ENCODE data around the gene PIP4P1. TPM values are rescaled to one million over a fixed set of nuclear protein-coding genes. Genes with fewer than 3 reads are reported as not detected.
"Not testable (repeated sequence)": the region's sequence is repeated elsewhere in the genome, so short reads cannot be mapped to it uniquely, and the experiment has no call there.

PIP4P1 gene
- total RNA-seq = 32.3 to 37.5 TPM (median 33.7 TPM) in 3 replicates

GRCh38 chr14:20461225-20462141 lies at the start of gene PIP4P1:
Gene PIP4P1, minus strand, starts transcription at chr14:20461434. Its CDS starts 109 bp downstream, at chr14:20461325.
- Mint-ChIP-seq H3K27ac (peak within 1 kb of the TSS; percentile 94), H3K36me3 (peaks cover 6% of the 10 kb centered on the region), H3K9me3 (no peaks in the 10 kb centered on the region), H3K4me1 (peaks cover 16% of the 10 kb centered on the region), H3K4me3 (peak within 1 kb of the TSS; percentile 70), H3K27me3 (ENCODE audit: low read depth) (peaks cover 4% of the 10 kb centered on the region)
- DNase-seq (ENCODE audit: low spot score in 2 of 2, unreplicated experiment in 2 of 2) = peak; percentile 97 to 98
- TF ChIP-seq, protein P1, sequence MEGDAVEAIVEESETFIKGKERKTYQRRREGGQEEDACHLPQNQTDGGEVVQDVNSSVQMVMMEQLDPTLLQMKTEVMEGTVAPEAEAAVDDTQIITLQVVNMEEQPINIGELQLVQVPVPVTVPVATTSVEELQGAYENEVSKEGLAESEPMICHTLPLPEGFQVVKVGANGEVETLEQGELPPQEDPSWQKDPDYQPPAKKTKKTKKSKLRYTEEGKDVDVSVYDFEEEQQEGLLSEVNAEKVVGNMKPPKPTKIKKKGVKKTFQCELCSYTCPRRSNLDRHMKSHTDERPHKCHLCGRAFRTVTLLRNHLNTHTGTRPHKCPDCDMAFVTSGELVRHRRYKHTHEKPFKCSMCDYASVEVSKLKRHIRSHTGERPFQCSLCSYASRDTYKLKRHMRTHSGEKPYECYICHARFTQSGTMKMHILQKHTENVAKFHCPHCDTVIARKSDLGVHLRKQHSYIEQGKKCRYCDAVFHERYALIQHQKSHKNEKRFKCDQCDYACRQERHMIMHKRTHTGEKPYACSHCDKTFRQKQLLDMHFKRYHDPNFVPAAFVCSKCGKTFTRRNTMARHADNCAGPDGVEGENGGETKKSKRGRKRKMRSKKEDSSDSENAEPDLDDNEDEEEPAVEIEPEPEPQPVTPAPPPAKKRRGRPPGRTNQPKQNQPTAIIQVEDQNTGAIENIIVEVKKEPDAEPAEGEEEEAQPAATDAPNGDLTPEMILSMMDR (IDR thresholded peaks at IDR 0.05; ENCODE audit: unreplicated experiment) = no peak

DNA sequence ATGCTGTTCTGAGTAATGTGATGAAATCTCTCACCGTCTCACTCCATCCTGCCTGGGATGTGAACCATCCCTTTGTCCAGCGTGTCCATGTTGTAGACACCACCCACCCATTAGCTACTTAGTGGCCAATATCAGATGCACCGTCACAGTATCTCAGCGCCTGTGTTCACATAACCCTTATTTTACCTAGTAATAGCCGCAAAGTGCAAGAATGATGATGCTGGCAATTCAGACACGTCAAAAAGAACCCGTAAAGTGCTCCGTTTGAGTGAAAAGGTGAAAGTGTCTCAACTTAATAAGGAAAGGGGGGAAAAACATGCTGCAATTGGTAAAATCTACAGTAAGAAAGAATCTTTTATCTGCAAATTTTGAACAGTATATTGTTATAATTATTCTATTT lies 47.1 kb upstream of the PIP4P1 start:
- DNase-seq (ENCODE audit: low spot score in 2 of 2, unreplicated experiment in 2 of 2) = no peak
- H3K27me3 Mint-ChIP-seq (ENCODE audit: low read depth) = peaks cover 25% of the 10 kb centered on the region
- no peaks in the 10 kb centered on the region for H3K4me1 Mint-ChIP-seq
- TF ChIP-seq, protein P1 (IDR thresholded peaks at IDR 0.05; ENCODE audit: unreplicated experiment) = no peak
- no peak overlapping the region for H3K27ac Mint-ChIP-seq
- no peaks in the 10 kb centered on the region for H3K36me3 Mint-ChIP-seq
- no peaks in the 10 kb centered on the region for H3K9me3 Mint-ChIP-seq
- H3K4me3 Mint-ChIP-seq = no peak overlapping the region

DNA sequence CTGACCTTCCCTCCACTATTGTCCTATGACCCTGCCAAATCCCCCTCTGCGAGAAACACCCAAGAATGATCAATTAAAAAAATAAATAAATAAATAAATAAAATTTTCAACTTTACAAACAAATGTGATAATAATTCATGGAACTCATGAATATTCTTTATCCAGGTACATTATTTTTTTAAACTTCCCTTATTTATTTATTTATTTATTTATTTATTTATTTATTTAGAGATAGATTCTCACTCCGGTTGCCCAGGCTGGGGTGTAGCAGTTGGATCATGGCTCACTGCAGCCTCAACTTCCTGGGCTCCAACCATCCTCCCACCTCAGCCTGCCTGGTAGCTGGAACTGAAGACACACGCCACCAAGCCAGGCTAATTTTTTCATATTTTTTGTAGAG lies 46.3 kb upstream of the PIP4P1 start:
- peaks cover 17% of the 10 kb centered on the region for H3K27me3 Mint-ChIP-seq (ENCODE audit: low read depth)
- not testable (repeated sequence) for H3K36me3 Mint-ChIP-seq; DNase-seq (ENCODE audit: low spot score in 2 of 2, unreplicated experiment in 2 of 2); H3K9me3 Mint-ChIP-seq; H3K4me3 Mint-ChIP-seq; H3K27ac Mint-ChIP-seq; H3K4me1 Mint-ChIP-seq

GRCh38 chr14:20506752-20507151 lies 45.5 kb upstream of the PIP4P1 start:
- H3K4me1 Mint-ChIP-seq; H3K4me3 Mint-ChIP-seq; H3K9me3 Mint-ChIP-seq; H3K27ac Mint-ChIP-seq; H3K36me3 Mint-ChIP-seq; DNase-seq (ENCODE audit: low spot score in 2 of 2, unreplicated experiment in 2 of 2): not testable (repeated sequence)
- peaks cover 12% of the 10 kb centered on the region for H3K27me3 Mint-ChIP-seq (ENCODE audit: low read depth)

GRCh38 chr14:20506276-20506675 lies 45.0 kb upstream of the PIP4P1 start:
- not testable (repeated sequence) for H3K36me3 Mint-ChIP-seq; H3K9me3 Mint-ChIP-seq; H3K4me1 Mint-ChIP-seq; H3K4me3 Mint-ChIP-seq; DNase-seq (ENCODE audit: low spot score in 2 of 2, unreplicated experiment in 2 of 2); H3K27ac Mint-ChIP-seq
- H3K27me3 Mint-ChIP-seq (ENCODE audit: low read depth) = peaks cover 10% of the 10 kb centered on the region

- H3K4me3 Mint-ChIP-seq = no peak overlapping the region
- no peaks in the 10 kb centered on the region for H3K27me3 Mint-ChIP-seq (ENCODE audit: low read depth)
- DNase-seq (ENCODE audit: low spot score in 2 of 2, unreplicated experiment in 2 of 2) = no peak
- no peaks in the 10 kb centered on the region for H3K4me1 Mint-ChIP-seq
- H3K27ac Mint-ChIP-seq = no peak overlapping the region
- TF ChIP-seq, protein P1 (IDR thresholded peaks at IDR 0.05; ENCODE audit: unreplicated experiment) = no peak
- H3K9me3 Mint-ChIP-seq = no peaks in the 10 kb centered on the region
- H3K36me3 Mint-ChIP-seq = no peaks in the 10 kb centered on the region
These were observed 42.7 kb upstream of the PIP4P1 start for GRCh38 chr14:20503898-20504297.

- TF ChIP-seq, protein P1 (IDR thresholded peaks at IDR 0.05; ENCODE audit: unreplicated experiment) = no peak
- H3K27me3 Mint-ChIP-seq (ENCODE audit: low read depth) = no peaks in the 10 kb centered on the region
- no peak overlapping the region for H3K27ac Mint-ChIP-seq
- no peak overlapping the region for H3K4me3 Mint-ChIP-seq
- H3K4me1 Mint-ChIP-seq = peaks cover 1% of the 10 kb centered on the region
- no peaks in the 10 kb centered on the region for H3K36me3 Mint-ChIP-seq
- no peak for DNase-seq (ENCODE audit: low spot score in 2 of 2, unreplicated experiment in 2 of 2)
- no peaks in the 10 kb centered on the region for H3K9me3 Mint-ChIP-seq
These were observed 40.1 kb upstream of the PIP4P1 start for GRCh38 chr14:20501346-20501745.

Measured in mesothelial cell of epicardium (in vitro differentiated cells).